Endothelial cell of hepatic sinusoid (primary cell): Measurements from ENCODE around the gene ZNF652.

Experiments used
- in situ Hi-C: cut with HindIII; loops from 2 replicates; pipeline ENCODE4 v1.10.0; 2017; ENCODE audit warnings: low sequenced_read_pairs

The ZNF652 gene

GRCh38 chr17:49361902-49362722, at the start of gene ZNF652:
TSS of gene ZNF652 (minus strand) at chr17:49362250. CDS start at chr17:49317725, 44,525 bp downstream.
- in situ Hi-C loops = no loop called here

DNA sequence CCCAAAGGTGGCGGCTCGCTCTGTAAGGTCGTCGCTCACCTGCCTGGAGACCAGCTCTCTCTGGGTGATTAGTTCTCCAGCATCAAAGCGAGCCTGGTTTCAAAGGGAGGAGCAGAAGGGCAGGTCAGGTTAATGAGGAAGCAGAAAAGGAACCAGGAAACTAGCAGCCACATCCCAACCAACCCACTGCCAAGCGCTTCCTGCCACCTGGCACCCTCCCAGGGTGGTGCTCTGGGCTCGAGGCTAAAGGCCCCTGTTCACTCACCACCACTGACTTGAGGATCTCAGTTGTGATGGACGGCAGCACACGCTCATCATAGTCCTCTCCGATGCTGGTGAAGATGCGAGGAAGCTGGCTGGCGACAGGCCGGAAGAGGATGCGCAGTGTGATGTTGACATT, 47.0 kb upstream of the ZNF652 start:
- in situ Hi-C loops = no loop called here

DNA sequence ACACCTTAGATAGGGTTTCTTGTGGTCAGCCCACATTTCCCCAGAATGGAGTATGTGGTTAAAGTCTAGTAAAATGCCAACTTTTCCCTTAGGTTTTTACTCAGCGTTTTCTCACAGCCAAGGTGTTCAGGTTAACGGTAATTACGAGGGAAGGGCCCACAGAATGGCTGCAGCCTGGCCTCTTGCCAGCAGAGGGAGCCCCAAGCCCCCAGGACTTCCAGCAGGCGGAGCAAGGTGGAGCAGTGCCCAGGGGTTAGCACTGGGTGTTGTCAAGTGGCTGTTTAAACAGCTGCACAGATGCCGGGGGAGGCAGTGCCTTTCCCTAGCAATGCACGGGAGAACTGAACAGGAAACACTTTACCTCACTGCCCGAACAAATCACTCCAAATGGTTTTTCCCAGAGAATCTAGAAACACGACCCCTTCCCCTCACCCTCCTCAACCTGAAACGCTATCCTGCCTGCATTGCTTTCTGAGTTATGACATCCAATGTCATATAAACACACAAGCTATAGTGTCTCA, 46.0 kb upstream of the ZNF652 start:
- in situ Hi-C loops = no loop called here

- in situ Hi-C loops = no loop called here
Measured at GRCh38 chr17:49407086-49407485, 45.0 kb upstream of the ZNF652 start.

DNA sequence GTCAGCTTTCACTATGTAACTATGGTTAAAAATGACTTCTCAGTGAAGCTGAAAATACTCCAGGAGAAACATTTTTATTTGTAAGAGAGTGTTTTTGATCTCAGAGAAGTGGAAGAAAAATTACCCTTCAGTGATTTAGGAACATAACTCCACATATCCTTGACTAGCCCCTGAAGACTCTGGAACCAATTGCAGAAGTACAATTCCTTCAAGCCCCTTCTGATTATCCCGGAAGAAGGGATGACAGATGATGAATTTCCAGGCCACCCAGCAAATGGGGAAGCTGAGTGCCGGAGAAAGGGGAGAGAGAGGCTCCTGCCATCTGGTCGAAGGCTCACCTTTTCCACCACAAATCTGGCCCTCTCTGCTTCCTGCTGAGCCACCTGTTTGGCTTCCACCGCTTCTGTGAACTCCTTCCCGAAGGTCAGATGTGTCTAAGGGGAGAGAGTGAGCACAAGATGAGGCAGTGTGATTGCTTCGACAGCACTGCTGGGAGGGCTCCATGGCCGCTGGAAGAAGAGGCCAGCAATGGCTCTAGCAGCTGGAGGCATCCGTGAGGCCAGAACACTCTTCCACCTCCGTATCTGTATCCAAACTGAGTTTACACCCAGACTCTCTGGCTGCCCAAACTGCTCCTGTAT, 44.5 kb upstream of the ZNF652 start:
- in situ Hi-C loops = no loop called here

GRCh38 chr17:49404906-49405305, 42.9 kb upstream of the ZNF652 start:
- in situ Hi-C loops = no loop called here

GRCh38 chr17:49404361-49404760, 42.3 kb upstream of the ZNF652 start:
- in situ Hi-C loops = no loop called here

DNA sequence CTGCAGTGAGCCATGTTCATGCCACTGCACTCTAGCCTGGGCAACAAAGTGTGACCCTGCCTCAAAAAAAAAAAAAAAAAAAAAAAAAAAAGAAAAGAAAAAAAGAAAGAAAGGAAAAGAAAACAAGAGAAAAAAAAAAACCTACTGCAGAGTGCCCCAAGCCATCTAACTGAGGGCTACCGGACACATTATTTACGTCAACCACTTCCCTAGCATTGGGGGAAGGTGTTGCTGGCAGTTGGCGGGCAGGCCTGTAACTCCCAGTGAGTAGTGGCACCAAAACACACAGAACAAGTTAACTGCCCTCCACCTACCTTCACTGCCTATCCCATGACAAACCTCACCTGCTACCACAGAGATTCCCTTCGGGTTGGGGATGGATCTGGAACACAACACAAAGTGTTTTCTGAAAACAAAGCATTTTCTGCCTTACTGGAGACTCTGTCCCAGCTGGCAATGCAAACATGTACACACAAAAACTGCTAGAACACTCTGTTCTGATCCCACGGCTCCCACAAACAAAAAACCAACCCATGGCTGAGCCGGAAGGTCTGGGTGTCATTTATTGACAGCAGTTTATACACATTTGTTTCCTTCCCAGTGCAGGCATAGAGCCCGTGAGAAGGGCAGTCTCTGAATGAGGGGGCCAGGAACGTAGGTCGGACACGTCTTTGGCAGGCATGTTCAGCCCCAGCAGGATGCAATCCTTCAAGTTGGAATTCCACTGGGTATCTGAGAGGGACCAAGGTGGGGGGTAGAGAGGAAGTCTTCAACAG, 41.7 kb upstream of the ZNF652 start:
- in situ Hi-C loops = no loop called here

GRCh38 chr17:49402706-49403105, 40.7 kb upstream of the ZNF652 start:
- in situ Hi-C loops = no loop called here

GRCh38 chr17:49401971-49402611, 40.0 kb upstream of the ZNF652 start:
- in situ Hi-C loops = no loop called here

DNA sequence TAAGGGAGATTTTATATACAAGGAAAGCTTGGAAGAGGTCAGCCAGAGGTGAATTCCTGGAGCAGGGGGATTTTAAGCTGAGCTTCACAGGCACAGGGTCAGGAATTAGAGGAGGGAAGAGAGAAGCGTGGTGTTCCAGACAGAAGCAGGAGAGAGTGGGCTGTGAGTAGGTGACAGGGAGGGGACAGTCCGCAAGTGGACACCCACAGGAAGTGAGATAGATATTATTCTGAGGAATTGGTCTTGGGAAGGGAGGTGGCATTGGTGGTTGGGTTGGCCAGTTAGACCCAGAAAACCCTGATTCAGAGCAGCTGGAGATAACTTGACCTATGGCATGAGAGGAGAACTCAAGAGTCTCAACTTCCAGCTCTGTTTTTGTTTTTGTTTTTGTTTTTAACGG, 37.9 kb upstream of the ZNF652 start:
- in situ Hi-C loops = loop anchor here (5.0 kb wide), 1 partner anchor 83 kb away; no protein-coding TSS in a partner anchor

DNA sequence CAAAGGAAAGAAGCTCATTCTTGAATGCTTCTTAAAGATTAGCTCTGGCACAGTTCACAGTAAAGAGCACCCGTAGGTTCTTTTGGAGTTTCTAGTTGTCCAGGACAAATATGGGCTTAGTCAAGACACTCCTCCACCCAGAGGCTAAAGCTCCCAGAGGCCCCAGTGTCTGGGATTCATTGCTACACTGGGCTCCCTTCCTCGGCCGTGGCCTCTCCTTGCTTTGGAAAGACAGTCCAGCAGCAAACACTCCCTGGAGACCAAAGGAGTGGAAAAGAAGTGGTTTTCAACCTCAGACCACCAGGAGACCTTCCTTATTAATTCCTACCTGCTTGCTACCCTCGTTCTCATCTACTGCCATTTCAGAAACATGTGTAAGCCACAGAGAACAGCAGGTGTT, 35.5 kb upstream of the ZNF652 start:
- in situ Hi-C loops = loop anchor here (5.0 kb wide), 1 partner anchor 80 kb away; no protein-coding TSS in a partner anchor

DNA sequence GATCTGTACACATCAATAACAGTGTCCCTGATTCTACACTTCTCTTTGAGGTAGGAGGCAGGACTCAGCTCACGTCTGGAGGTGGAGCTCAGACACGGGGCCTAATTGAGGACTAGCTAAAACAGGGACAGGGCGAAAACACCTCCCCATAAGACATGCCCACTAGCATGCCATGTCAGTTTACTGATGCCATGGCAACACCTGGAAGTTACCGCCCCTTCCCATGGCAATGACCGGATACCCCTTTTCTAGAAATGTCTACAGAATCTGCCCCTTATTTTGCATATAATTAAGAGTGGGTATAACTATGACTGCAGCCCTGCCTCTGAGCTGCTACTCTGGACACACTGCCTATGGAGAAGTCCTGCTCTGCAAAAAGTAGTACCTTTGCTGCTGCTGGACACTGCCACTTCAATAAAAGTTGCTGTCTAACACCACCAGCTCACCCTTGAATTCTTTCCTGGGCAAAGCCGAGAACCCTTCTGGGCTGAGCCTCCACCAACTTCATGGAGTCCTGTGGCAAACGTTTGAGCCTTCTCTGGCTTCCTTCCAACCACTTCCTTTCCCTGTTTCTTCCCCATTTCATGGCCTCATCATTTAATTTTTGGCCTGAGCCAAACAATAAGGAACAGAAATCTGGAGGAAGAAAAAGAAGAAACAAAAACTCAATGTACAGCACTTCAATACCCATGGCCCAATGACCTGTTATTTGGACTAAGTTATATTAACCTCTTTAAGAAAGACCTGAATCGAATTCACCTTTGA, 31.6 kb upstream of the ZNF652 start:
- in situ Hi-C loops = no loop called here

DNA sequence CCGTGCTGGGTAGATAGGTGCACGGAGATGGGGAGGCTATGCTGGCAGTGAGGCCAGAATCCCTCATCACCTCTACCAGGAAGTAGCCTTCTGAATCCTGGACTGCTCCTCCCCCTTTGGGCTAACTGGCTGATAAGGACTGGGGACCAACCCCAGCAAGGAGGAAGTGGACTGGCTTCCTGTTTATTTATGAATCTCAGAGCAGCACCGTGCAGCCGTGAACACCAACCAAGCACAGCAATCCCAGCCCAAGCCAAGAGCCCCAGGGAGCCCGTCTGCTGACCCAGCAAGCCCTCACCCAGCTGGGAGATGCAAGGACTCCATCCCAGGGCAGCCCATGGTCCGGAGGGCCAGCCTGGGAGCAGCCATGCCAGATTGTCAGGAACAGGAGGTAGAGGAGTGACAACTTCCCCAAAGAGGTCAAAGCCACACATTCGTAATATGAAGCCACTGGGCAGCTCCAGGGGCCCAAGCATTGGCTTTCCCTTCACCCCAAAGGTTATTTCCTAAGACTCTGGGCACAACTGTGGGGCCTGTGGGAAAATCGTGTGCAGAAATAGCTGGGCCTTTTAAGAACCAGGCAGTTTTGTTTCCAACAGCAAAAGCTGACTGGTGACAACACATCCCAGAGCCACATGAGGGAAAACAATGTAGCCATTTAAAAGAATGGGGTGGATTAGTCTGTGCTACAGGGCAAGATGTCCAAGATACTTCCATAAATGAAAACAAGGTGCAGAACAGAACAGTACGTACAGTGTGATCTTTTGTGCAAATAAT, 28.7 kb upstream of the ZNF652 start:
- in situ Hi-C loops = no loop called here

DNA sequence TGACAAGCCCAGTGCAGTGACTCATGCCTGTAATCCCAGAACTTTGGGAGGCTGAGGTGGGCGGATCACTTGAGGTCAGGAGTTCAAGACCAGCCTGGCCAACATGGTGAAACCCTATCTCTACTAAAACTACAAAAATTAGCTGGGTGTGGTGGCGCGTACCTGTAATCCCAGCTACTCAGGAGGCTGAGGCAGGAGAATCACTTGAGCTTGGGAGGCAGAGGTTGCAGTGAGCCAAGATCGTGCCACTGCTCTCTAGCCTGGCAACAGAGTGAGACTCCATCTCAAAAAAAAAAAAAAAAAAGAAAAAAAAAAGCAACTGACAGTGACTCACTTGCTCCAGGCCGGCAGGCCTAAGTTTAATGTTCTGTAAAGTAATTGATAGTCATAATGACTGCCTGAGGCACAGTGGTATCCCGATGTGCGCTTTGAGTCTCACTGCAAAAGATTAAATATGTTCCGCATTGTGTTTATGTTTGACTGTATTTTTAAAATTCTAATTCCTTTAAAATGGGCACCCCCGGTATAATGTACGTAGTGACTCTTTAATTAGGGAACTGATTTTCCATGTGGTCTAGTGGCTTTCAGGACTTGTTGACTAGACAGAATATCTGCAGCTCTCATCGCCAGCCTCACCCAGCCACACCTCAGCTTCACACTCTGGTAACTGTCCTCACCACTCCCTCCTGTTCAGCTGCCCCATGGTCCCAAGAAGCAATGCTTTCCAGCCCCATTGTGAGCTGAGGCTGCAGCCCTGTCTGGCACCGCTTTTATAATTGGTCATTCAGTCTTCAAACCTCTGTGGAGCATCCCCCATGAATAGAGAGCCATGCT, 27.7 kb upstream of the ZNF652 start:
- in situ Hi-C loops = loop anchor here (5.0 kb wide), 1 partner anchor 48 kb away; no protein-coding TSS in a partner anchor

DNA sequence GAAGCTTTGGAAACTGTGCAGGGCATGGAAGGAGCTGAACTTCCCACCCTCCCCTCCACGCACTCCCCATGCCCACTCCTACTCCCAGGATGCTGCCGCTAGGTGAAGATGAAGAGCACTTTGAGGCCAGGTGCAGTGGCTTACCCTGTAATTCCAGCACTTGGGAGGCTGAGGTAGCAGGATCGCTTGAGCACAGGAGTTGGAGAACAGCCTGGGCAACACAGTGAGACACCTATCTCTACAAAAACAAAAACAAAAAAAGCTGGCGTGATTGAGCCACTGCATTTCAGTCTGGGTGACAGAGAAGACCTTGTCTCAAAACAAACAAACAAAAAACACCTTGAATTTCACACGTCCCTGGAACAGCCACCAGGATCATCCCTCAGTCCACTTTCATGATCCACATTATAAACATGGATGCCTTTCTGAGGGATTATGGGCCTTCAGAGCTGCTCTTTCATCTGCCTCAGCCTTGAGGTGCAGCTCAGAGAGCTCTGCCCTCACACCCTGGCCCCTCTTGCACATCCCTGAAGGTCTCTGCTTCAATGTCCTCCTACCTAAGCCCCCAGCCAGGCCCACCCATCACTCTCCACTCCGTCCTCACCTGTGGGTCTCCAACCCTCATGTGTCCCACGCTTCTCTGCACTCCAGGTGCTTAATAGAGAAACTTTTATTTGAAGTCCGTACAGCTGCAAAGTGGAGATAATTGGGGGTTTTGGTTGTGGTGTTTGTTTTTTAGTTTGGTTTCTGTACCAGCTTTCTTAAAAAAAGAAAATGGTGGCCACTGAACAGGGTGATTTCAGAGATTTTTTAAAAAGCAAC, 26.9 kb upstream of the ZNF652 start:
- in situ Hi-C loops = loop anchor here (5.0 kb wide), 1 partner anchor 48 kb away; no protein-coding TSS in a partner anchor

DNA sequence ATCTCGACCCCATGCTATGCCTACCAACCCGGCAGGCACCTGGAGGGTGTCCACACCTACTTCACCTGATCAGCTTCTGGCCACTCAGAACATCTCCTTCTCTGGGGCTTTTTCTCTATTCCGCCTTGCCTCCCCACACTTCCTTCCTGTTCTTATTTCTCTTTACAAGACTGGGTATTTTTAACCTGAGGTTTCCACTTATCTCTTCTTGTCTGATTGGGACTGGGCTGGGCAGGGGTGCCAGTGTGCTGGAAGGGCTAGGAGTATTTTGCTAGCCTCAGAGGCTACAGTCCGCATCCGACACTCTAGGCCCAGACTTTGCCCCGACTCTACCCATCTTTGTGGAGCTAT, 26.2 kb upstream of the ZNF652 start:
- in situ Hi-C loops = loop anchor here (5.0 kb wide), 1 partner anchor 49 kb away; no protein-coding TSS in a partner anchor
